NCI-H524 treated with DMSO at 0.1 percent for 48 hours (cell line): ENCODE results near the gene GPR156.
A peak's percentile ranks its signal among the peaks of the same experiment; 100 is the strongest.
"Not testable (repeated sequence)": the region's sequence is repeated elsewhere in the genome, so short reads cannot be mapped to it uniquely, and the experiment has no call there.

ENCODE experiments used
- DNase-seq: peaks from one replicate; lab custom pipeline; 2025; lab: John Stamatoyannopoulos, UW

The GPR156 gene

DNA sequence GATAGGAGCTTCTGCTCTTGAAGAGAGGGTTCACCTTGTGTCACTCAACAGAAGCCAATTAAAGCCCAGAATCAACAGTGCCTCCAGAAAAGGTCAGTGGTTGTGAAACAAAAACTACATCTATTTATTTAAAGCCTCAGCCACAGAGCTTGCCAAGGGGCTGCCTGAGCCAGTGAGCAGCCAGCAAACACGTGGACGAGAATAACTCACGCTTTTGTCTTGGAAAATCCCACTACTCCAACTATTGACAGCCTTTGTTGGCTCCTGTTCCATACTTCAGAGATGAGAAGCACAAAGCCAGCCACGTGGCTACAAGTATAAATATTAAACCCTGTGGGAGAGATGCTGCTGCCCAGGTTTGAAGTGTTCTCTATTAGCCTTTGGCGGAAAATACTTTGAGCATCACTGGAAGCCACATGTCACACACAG is 10.3 kb downstream of the GPR156 start:
- DNase-seq, result peak; percentile 35

DNA sequence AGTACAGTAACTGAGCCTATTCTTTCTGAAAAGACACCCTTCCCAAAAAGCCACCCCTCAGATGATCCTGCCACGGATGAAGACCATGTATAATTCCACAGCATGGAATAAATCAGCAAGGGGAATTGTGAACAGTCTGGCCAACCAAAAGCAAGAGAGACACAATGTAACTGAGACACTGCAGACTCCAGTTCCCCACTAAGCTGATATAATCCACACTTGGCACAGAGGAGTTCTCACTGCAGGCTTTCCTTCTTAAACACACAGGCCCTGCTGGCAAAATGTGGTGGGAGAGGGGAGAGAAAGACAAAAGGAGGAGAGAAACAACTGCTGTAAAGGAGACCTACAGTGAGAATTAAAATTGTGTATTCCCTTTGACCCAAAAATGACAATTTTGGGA is 12.7 kb downstream of the GPR156 start:
- DNase-seq, result peak; percentile 65

DNA sequence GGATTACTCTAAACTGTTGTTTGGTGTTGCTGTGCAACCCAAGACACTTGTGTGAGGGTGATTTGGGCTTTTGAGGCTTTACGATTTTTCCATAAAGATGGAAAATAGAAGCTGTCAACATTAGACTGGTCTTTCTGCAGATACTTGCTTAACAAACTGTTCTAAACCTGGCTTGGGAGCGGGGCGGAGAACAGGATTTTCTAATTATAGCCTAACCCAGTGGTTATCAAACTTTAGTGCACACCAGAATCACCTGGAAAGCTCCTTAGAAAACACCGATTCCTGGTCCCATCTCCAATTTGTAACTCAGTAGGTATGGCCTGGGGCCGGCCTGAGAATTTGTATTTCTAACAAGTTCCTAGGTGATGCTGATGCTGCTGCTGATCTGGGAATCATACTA is 19.0 kb downstream of the GPR156 start:
- DNase-seq, result no peak

DNA sequence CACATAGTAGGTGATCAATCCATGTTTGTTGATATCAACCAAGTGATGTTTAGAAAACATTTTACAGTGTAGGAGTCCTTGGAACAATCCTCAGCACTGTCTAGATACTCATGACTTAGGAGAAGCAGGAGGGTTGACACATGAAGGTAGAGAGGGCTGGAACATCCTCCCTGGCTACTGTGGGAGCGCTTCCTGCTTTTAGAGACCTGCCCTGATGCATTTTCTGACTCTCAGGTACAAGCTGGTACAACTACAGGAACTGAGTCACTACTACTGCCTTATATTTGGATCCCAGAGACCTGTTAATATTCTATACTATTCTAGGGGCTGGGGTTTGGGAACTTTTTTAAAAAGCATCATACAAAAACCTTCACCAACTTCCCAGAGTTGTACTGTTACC is 20.1 kb downstream of the GPR156 start:
- DNase-seq, result no peak

DNA sequence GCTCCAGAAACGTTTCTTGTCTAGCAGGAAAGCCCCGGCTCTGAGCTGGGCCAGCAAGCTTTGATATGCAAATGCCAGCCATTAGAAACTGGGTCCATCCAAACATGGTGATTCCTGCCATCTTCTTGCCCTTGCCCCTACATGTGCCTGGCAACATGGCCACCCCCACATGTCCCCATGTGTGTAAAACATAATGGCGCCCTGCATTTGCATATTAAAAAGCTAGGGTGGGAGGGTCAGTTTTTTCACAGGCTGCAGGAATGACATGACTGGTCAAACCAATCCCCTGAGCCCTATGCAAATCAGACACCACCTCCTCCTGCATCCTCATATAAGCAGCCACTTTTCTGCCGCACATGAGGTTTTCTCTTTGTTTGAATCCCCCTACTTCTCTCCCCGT is 21.2 kb downstream of the GPR156 start:
- no peak for DNase-seq

DNA sequence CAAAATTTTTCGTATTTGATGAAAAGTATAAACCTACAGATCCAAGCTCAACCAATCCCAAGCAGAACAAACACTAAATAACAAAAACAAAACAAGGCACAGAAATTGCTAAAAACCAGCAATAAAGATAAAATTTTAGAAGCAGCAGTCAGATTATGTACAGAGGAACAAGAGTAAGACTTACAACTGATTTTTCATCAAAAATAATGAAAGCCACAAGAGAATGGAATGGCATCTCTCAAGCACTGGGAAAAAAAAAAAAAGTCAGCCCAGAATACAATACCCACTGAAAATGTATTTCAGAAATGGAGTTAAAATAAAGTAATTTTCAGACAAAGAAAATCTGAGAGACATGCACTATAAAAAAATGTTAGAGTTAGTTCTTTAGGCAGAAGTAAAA is 27.0 kb downstream of the GPR156 start:
- no peak for DNase-seq

DNA sequence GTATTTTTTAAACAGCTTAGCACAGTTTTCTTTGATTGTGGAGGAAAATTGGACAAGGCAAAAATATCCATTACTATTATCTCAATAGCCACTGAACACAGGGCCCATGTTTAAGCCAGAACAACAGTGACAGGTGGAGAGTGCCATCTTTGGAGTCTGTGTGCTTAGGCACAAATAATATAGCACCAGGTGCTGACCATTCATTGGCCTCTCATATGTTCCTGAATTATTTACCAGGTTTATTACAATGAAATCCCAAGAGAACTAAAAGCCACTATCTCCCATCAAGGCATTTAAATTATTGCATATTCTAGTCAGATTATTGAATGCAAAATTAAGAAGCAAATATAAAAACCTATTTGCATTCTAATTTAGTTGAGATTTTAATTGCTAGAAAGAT is 39.6 kb downstream of the GPR156 start:
- DNase-seq, result peak; percentile 66

DNA sequence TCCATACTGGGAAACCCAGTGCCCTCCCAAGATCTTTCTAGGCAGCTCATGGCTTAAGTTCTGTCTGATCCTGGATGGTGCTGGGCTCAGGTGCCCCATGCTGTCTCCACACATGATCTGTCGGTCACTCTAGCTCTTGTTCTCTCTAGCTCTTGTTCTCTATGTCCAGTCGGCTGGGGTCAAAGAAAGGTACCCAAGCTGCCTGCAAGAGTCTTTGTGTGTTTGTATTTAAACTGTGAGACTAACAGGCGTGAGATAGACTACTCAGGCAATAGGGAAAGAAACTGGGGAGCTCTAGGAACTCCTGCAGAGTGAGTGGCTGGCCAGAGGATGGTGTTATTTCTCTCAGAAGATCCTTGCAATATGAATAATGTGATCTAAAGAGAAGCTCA is 40.2 kb downstream of the GPR156 start:
- DNase-seq, result peak; percentile 24

DNA sequence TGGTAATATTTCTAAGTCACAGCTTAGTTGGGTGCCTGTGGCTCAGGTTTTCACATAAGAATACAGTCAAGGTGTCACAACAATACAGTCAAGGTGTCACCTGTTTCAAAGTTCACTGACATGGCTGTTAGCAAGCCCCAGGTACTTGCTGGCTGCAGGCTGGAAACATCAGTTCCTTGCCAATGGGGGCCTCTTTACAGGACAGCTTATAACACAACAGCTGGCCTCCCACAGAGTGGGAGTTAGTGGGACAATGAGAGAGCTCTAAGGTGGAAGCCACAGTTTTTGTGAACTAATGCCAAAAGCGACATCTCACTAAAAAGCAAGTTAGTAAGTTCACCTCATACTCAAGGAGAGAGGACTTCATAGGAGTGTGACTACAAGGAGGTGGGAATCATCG is 45.4 kb downstream of the GPR156 start:
- no peak for DNase-seq

DNA sequence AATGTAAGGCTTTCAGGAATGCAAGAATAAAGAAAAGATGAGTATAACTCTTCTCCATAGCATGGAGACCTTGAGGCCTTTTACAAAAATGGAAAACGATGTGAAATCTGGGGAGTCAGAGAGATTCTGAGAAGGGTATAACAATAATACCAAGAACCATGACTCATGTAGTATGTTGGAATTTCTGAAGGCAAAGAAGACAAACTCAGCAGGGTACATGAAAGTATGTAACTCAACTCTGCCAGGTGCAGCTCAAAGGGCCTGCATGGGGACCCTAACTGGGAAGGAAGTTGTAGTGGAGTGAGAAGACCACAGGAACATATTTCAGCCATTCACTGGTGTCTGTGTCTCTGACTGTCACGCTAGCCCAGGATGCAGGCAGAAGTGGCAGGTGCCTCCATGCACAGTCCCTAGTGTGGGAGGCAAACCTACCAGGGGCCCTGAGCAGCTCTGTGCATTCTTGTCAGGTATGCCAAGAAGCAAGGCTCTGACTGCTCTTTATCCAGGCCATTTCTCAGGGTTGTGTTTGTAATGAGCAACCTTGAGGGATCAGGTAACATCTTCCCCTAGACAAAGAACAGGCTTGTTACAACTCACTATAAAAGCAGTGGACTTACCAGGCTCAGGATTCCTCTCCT is 57.2 kb downstream of the GPR156 start:
- DNase-seq, result no peak

DNA sequence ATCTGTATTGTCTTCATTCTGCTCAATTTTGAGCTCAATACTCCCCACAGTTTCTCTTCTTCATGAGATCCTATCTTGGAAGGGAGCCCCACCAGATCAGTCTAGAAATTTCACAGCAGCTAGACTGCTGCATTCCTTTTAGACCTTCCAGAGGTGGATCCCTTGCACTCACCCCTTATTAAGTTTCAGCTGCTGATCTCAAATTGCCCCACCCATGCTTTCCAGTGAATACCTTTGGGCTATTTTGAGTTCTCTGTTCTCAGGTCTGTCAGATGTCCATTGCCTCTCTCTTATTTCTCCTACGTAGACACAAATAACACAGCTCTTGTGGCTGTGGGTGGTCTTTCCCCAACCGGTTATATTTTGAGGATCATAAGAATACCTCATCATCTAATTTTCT is 60.8 kb downstream of the GPR156 start:
- DNase-seq, result no peak

DNA sequence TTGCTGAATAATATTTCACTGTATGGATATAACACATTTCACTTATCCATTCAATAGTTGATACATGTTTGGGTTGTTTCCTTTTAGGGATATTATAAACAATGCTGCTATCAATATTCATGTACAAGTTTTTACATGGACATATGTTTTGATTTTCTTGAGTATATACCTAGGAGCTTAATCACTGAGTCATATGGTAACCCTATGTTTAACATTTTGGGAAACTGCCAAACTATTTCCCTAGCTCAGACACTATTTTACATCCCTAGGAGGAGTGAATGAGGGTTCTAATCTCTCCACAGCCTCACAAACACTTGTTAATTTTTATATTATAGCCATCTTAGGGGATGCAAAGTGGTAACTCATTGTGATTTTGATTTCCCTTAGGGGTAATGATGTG is 66.0 kb downstream of the GPR156 start:
- DNase-seq, result no peak

DNA sequence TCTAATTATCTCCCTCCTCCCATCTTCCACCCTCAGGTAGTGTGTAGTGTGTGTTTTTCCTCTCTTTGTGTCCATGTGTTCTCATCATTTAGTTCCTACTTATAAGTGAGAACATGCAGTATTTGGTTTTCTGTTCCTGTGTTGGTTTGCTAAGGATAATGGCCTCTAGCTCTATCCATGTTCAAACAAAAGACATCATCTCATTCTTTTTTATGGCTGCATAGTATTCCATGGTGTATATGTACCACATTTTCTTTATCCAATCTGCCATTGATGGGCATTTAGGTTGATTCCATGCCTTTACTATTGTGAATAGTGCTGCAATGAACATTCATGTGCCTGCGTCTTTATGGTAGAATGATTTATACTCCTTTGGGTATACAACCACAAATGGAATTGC is 68.4 kb downstream of the GPR156 start:
- DNase-seq, result not testable (repeated sequence)

DNA sequence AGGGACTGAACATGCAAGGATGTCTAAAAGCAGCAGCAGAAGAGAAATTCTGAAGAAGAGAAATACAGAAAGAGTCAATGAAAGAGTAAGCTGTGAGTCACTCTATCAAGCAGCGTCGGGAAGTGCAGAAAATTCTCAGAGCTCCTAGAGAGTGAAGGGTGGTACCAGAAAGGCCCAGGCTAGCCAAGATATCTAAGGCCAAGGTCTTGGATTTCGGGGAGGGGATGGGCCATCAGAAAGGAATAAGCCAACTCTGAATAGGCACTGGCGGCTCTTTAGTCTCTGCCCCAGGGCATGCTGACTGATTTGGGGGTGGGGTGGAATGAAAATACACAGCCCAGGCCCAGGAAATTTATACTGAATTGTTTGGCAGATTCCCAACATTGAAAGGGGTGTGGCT is 70.8 kb downstream of the GPR156 start:
- DNase-seq, result peak; percentile 47

DNA sequence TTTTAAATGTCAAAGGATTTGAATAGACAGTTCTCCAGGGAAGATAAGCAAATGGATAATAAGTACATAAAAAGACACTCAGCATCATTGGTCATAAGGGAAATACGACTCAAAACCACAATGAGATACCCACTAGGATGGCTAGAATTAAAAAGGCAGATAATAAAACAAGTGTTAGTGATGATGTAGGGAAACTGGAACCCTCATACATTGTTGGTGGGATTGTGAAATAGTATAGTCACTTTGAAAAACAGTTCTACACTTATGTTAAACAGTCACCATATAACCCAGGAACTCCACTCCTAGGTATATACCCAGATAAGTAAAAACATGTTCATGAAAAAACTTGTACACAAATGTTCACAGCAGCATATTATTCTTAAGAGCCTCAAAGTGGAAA is 72.5 kb downstream of the GPR156 start:
- DNase-seq, result no peak

DNA sequence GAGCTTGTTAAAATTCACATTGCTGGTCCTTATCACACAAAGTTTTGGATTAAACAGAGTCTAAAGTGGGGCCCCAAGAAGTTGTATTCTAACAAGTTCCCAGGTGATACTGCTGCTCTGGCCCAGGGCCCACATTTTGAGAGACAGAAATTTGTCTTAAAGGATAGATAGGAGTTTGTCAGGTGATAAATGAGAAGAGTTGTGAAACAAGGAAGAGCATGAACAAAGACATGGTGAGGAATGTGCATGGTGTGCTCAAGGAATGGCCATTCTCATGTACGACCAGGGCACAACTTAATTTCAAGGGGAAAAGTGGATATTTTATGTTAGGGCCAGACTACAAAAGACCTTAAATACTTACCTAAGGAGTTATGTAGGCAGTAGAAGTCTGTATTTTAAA is 75.6 kb downstream of the GPR156 start:
- no peak for DNase-seq

DNA sequence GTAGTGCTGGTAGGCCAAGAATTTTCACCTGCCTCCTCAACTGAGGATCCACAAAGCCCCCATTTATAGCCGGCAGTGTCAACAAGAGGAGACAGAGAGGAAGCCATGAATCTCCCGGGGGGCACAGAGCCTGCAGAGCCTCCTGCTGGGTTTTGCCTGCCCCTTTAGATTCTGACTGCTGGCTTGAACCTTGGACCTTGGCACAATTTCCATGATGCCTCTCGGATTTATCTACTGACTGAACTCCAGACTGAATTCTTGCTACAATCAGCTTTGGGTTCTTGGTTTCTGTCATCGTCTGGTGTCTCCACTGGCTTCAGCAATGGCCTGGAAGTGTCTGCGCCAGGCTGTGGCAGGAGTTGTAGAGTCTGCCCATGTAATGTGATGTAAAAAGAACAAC is 80.7 kb downstream of the GPR156 start:
- DNase-seq, result no peak

DNA sequence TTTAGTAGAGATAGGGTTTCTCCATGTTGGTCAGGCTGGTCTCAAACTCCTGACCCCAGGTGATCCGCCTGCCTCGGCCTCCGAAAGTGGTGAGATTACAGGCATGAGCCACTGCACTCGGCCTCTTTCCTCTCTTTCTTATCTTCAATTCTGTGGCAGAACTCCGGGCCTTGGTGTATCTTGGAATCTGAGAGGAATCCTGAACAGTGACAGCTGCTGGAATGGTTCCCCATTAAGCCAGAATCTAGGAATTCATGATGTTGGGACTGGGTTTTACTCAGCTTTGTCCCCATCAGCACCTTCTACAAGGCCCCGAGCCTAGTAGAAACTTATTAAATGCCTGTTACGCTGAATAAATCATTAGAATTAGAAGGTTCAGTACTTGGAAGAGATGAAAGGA is 81.4 kb downstream of the GPR156 start:
- no peak for DNase-seq

DNA sequence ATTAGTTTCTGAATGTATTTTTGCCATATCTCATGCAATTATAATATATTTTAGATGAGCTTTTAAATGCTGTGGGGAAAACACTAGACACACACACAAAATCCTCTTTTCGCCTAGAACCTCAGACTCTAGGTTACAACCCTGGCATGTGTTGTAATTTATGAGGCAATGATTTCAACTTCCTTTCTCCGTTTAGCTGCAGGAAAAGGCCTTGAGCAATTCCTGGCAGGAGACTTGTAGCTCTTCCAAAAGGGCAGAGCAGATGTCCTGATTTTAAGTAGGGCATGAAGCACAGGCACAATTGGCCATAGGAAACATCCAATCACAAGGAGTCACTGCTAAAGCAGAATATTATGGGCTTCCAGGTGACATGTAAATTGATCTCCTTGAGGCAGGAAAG is 82.0 kb downstream of the GPR156 start:
- peak; percentile 85 for DNase-seq

DNA sequence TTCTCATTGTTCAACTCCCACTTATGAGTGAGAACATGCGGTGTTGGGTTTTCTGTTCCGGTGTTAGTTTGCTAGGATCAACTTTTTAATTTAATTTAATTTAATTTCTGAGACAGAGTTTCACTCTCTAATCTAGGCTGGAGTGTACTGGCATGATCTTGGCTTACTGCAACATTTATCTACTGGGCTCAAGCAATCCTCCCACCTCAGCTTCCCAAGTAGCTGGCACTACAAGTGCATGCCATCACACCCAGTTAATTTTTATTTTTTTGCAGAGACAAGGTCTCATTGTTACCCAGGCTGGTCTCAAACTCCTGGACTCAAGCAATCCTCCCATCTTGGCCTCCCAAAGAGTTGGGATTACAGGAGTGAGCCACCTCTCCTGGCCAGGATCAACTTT is 82.7 kb downstream of the GPR156 start:
- no peak for DNase-seq

DNA sequence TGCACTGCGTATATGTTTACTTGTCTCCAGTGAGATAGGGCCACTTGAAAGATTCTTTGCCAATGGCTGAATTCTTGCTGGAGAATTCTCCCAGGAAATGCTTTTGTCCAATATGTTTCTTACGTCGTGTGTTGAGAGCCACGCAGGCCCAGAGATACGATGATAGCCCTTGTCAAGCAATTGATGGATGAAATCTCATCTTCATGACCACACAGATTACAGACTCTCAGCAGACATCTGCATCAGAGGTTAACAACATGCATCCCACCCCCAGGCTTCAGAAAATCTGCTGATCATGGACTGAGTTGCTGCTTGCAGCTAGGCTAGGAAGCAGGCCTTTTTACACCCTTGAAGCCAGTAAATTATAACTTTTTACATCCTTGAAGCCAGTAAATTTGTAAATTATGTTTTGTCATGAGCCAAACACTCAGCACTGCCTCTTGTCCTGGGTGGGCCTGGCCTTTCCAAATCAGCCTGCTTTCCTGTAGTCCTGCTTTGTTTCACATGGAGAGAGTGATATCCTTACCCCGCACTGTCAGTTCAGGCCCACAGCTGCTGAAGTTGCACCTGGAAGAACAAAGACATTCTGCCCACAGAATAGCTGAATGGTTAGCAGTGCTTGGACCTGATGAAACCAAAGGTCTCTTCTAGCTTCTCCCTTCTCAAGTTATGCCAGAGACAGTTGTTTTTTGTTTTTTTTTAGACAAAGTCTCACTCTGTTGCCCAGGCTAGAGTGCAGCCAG is 84.4 kb downstream of the GPR156 start:
- peak; percentile 84 for DNase-seq

DNA sequence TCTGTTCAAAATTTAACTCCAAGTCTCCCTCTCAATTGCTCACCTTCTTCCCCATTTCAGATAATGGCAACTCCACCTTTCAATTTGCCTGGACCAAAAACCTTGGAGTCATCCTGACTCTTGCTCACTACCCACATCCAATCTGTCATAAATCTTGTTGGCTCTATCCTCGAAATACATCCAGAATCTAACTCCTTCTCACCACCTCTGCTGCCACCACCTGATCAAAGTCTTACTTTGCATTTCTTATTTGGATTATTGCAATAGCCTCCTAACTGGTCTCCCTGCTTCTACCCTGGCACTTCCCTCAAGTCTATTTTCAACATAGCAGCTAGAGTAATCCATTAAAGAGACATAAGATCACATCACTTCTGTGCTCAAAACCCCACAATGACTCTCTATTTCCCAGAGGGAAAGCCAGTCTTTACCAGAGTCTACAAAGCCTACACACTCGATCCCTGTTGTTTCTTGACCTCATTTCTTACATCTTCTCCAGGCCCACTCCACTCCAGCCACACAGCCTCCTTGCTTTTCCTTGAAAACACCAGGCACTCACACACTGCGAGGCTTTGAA is 86.6 kb downstream of the GPR156 start:
- peak; percentile 85 for DNase-seq

DNA sequence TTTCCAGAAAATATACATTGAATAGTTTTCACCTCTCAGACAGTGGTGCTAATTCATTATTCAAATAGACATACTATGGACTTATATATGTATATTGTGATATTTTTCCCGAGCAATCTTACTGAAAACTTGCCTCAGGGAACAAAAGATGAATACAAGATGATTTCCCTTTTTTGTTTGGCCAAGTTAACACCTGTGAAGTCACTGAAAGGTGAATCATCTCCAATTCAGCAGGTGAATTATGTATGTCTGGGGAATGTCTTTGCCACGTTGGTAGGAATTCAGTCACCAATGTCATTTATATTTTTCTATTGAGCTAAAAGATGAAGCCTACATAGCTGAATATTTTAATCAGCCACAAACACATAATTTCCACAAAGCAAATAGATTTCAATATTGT is 88.2 kb downstream of the GPR156 start:
- no peak for DNase-seq

DNA sequence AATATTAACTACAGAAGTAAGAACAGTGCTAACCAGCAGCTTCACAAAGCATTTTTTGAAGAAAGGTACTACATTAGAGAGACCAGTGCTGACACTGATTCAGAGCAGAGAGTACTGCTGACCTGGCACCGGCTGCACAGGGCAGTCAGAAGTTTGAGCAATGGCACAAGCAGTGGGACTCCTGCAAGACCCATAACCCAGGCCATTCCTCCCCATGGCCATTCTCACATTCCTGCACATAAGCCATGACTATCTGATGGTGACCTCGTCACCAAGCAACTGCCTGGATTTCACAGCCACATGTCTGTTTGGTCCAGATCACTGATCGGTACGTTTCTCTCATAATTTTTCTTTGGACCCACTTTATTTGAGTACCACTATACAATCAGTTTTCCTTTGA is 88.7 kb downstream of the GPR156 start:
- no peak for DNase-seq
